Spleen (tissue), 7 donors: ENCODE data around the gene MIEF1.

Experiments used
- POLR2AphosphoS5 ChIP-seq, 3 donors: sonication (generic); formaldehyde crosslinking; IDR thresholded peaks; one replicate each; pipeline ENCODE4 v1.5.1; 2017; ENCODE audit warnings: antibody characterized with exemption in 3 of 3
- TF ChIP-seq, protein P1 (sequence below), 11 experiments: fragments of 200-600 bp in 7 of 11; fragments of 450-650 bp in 4 of 11; sonication (generic) in 4 of 11; IDR thresholded peaks in 8 of 11; conservative IDR thresholded peaks in 3 of 11; 1 replicate in 7 of 11; 2 replicates in 4 of 11; pipeline versions ENCODE4 v1.4.0 to v1.8.0; 2016 to 2021; ENCODE audit warnings: antibody characterized with exemption in 11 of 11, inconsistent platforms in 4 of 11, mild to moderate bottlenecking in 1 of 11
- donor health status: DM: no; HTN: no; CAD: no; lungs with moderate emphysema.
- donor health status: DM: no; HTN: no; CAD: no.
- donor health status: DM: no; HTN: no; CAD: no.

DNA sequence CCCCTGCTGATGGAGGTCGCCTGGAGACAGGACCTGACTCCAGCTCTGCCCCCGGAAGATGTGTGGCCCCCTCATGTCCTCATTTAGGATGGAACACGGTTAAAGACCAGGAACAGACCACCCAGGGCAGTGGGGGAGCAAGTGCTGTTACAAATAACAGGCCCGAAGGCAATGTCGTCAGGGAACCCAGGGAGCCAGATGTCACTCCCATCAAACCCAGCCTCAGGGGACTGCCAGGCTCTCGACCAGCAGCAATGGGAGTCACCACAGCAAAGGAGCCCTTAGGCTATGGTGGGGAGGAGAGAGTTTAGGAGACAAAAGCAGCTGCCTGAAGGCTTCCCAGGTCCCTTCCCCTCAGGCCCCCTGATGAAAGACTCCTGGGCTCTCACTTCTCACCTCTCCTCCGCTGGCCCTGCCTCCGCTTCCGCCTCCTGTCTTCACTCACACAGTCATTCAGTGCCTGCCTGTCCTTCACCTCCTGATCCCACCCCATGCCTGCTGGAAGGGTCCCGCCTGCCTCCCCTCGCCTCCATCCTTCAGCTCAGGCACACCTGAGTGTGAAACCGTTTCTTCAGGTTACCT, 26.1 kb downstream of the MIEF1 start:
- TF ChIP-seq, protein P1, sequence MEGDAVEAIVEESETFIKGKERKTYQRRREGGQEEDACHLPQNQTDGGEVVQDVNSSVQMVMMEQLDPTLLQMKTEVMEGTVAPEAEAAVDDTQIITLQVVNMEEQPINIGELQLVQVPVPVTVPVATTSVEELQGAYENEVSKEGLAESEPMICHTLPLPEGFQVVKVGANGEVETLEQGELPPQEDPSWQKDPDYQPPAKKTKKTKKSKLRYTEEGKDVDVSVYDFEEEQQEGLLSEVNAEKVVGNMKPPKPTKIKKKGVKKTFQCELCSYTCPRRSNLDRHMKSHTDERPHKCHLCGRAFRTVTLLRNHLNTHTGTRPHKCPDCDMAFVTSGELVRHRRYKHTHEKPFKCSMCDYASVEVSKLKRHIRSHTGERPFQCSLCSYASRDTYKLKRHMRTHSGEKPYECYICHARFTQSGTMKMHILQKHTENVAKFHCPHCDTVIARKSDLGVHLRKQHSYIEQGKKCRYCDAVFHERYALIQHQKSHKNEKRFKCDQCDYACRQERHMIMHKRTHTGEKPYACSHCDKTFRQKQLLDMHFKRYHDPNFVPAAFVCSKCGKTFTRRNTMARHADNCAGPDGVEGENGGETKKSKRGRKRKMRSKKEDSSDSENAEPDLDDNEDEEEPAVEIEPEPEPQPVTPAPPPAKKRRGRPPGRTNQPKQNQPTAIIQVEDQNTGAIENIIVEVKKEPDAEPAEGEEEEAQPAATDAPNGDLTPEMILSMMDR (IDR thresholded peaks at IDR 0.05 in 8 of 11, conservative IDR thresholded peaks at IDR 0.05 in 3 of 11) = no peak
- peak in 2 of 3 donors; percentile 34 to 61 for TF ChIP-seq POLR2AphosphoS5 (IDR thresholded peaks at IDR 0.05)
